Measurements from ENCODE around the gene AOAH.

AOAH gene

DNA sequence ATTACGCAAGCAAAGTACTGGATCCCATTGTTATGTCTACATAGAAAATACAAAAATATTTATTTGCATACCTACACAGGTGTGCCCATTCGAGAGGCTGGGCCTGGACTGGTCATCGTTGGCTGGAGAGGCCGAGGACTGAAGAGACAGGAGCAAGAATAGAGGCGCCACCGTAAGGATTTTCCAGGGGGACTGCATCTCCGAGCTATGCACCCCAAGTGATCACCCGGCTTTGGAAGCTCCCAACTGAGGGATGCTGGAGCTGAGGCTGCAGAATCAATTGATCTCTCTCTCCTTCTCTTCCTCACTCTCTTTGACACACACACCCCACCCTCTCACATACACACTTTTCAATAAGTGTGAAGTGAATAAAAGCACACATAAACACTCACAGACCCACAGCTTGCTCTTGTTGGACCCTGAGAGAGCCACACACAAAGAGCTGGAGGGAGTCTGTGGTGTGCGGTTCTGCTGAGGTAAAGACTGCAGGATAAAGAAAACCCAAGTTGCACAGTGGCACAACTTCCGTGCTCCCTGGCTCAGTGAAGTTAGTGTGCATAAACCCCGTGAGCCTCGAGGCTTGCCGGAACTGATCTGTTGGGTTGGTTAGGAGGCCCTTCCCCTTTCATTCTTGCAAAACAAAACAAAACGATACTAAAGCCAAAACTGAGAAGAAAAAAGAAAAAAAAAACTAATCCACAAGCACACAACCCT is at the start of gene AOAH:
TSS of gene AOAH (minus strand) at position 544 of the 714 bp plus-strand sequence. CDS start at position 198, 346 bp downstream.
- no peak for DNase-seq

DNA sequence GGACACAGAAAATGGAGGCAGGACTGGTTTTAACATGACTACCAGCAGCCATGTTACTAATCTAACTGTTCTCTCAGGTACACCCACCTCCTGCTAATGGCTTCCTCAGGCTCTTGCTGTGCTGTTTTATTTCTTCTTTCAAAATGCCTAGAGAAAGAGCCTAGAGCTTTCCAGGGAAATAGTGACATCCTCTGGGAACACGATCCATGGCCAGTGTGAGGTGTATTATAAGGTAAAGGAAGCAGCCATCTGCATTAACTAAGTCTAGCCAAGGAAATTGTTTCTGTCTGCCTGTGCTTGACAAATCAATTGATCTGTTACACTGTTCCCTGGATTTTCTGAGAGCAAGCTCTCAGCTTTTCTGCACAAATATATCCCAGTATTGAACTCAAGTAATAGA is 42.2 kb upstream of the AOAH start:
- DNase-seq, result no peak

GRCh38 chr7:36765605-36766004 is 41.3 kb upstream of the AOAH start:
- no peak for DNase-seq

- no peak for DNase-seq
These were observed 40.6 kb upstream of the AOAH start for GRCh38 chr7:36764929-36765328.

- no peak for DNase-seq
These were observed 39.0 kb upstream of the AOAH start for GRCh38 chr7:36763132-36763816.

DNA sequence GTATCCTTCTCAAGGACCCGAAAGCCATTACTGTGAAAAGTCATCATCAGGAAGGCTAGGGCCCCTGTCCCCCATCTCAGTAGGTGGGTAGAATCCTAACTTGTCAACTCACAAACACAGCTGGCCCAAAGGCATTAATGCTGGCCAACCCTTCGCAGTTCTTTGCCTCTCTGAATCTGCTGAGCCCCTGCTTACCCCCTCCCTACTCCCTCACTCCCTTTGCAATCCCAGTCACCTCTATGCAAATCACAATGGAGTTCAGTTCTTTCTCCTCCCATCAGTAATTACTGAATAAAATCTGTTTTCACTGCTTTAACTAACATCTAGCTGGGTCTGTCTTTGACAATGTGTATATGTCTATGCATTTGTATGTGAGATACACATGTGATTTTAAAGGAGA is 38.1 kb upstream of the AOAH start:
- no peak for DNase-seq

DNA sequence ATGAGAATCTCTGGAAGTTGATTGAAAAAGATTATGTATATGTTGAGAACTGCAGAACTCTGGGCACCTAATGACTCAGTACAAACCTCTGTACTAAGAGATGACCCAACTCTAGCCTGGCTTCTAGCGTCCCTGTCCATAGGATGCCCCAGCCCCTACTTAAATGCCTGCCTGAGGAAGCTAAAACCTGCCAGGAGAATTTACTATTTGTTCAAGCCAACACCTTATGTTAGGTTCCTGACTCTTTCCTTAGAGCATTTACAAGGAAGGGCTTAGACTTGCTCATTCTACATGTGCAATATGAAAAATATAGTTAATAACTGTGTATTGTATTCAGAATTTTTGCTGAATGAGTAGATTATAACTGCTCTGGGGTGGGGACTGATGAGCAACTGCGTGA is 37.5 kb upstream of the AOAH start:
- DNase-seq, result no peak

- DNase-seq, result no peak
These were observed 36.8 kb upstream of the AOAH start for GRCh38 chr7:36760856-36761762.

DNA sequence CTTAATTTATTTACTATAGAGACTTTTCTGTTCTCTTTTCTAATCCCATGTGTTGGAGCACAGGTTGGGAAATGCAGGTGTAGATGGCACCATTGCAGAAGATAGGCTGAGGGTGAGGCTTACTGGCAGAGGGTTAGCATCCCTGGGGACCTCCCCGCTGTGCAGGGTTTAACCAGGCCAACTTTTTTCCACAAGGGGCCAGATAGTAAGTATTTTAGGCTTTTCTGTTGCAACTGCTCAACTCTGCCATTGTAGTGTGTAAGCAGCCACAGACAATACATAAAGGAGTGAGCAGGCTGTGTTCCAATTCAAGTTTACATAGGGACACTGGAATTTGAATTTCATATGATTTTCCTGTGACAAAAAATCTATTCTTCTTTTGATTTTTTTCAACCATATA is 34.6 kb upstream of the AOAH start:
- DNase-seq, result no peak

DNA sequence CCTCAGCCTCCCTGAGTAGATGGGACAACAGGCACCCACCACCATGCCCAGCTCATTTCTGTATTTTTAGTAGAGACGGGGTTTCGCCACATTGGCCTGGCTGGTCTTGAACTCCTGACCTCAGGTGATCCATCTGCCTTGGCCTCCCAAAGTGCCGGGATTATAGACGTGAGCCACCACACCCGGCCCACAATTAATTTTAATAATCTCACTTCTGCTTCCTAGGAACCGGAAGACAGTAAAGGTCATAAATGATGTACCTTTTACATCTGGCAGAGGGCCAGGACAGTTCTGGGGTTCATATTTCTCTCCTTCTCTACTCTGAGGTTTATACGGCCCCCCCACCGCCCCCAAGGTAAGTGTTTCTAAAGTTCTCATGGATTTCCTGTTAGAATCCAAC is 31.2 kb upstream of the AOAH start:
- DNase-seq, result no peak

DNA sequence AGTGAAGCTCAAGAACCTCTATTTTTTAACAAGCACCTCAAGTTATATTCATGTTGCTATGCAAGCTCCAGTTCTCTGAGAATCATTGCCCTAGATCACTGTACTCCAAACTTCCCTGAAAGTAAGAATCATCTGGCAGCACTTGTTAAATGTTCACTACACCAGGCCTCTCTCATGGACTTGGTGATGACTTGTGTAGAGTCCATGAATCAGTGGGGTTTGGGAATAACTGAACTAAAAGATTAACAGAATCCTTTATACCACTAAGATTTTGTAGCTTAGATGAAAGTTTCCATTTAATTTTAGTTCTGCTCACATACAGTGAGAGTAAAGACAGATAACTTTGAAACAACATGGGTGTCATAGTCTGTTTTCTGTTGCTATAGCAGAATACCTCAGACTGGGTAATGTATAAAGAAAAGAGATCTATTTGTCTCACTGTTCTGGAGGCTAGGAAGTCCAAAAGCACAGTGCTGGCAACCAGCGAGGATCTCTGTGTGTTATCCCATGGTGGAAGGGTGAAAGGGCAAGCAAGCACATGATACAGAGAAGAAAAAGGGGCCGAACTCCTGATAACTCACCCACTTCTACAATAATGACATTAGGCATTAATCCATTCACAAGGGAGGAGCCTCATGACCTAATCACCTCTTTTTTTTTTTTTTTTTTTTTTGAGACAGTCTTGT is 27.9 kb upstream of the AOAH start:
- DNase-seq, result no peak

DNA sequence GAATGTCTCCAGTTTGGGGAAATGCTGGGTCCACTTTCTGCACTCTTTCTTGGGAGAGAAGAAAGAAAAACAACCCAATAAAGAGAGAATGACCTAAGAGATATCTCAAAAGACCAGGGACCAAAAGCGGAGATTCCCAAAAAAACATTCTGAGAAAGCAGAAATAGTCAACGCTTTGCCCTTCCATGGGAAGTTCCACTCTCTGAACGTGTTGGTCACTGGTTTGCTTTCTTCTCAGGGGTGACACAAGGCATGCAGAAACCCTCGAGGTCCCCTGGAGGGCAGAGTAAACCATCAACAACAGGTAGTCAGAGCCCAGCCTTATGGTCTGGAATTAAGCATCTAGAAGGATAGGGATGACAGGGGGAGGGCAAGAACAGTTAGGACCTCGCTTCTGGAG is 26.2 kb upstream of the AOAH start:
- no peak for DNase-seq

DNA sequence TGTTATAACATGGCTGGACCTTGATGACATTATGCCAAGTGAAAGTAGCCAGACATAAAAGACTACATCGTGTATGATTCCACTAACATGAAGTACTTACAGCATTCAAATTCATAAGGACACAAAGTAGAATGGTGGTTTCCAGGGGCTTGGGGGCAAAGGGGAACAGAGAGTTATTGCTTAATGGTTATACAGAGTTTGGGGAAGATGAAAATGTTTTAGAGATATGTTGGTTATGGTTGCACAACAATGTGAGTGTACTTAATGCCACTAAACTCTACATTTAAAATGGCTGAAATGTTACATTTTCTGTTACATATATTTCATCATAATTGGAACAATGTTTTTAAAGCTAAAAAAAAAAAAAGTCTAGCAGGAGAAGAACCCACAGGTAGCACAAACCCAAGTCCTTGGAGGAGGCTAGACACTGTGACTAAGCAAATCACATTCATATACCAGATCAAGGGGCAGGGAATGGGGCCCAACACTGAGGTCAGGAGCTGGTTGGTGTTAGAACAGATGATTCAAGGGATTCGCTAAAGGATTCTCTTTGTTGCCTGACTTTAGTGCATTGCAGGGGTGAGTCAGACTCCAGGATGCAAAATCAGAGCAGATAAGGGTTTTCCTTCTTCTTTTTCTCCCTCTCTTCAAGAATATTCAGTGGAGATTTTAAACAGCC is 25.1 kb upstream of the AOAH start:
- DNase-seq, result no peak

DNA sequence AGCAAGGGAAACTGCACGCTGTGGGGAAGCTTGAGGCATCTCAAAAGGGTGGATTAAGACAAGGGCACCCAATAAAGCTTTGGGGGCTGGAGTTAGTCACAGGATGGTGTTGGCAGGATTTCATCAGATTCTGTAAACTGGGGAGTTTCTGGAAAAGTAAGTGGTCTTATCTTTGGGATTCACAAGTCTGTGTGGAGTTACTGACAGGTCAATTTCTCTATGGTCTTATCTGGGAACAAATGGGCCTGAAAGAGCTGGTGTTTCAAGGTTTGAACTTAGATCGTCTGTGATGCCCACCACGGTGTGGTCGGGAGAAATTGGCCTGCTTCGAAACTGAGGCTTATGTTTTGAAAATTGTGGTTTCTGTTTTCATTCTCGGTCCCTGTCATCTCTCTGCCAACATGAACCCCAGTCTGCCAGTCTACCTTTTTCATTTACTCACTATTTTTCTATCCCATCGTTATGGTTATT is 23.8 kb upstream of the AOAH start:
- no peak for DNase-seq

- DNase-seq, result no peak
These were observed 23.2 kb upstream of the AOAH start for GRCh38 chr7:36747280-36748016.

GRCh38 chr7:36746347-36746746 is 22.1 kb upstream of the AOAH start:
- DNase-seq, result no peak

DNA sequence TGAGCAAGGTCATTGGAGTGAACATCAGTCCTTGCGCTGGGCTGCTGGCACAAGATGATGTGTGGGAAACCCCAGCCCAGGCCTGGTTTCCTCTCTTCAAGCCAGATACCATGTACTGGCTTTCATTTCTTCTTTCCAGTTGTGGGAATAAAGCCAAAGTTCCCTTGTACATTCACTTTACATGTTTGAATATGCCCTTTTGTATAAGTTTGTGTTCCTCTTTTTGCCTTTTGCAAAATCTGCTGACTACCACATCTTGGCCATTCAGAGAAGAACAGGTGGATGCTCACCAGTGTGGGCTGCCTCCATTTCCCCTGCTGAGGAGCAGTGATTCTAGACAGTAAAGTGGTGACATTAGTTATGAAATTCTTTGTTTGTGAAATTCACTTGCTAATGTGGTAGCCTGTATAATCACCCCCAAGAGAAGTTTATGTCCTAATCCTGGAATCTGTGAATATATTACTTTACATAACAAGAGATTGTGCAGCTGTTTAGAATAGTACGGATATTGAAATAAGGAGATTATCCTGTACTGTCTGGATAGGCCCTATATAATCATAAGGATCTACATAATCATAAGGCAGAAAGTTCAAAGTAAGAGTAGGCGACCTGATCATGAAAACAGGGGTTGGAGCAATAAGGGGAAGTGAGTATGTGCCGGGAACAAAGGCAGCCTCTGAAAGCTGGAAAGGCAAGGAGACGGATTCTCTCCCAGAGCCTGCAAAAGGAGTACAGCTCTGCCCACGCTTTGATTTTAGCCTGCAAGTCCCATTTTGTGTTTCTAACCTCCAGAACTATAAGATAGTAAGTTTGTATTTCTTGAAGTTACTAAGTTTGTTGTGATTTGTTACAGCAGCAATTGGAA is 18.8 kb upstream of the AOAH start:
- no peak for DNase-seq

- no peak for DNase-seq
These were observed 17.6 kb upstream of the AOAH start for GRCh38 chr7:36741866-36742265.

DNA sequence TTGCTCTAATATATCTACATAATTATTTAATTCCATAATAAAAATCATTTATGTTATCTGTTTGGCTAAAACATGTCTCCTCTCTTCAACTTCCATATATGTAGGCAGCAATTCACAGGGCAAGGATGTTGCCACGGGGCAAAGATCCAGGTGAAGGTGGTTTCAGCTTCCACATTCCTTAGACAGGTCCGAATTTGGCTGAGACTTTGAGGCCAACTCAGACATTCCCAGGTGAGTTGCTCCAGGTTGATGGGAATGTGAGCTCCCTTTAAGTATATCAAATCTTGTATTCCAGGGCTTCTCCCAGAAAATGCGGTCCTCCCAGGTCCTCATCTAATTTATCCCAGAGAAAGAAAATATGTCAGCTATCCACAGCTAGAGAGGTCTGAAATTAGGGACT is 15.1 kb upstream of the AOAH start:
- DNase-seq, result no peak

DNA sequence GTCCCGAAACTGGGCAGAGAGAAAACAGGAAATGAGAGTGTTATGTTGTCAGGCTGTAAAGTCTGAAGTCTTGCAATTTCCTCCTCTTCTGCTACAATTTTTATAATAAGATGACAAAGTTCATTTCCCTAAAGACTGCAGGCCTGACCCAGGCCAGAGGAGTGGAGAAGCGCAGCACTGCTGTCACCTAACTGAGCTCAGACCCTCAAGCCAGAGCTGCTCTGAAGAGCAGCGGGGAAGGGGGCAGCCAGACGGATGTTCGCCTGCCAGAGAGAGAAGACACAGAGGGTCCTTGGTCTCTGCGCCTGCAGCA is 12.6 kb upstream of the AOAH start:
- DNase-seq, result no peak
